ENCODE measurements around the gene B3GAT1.
"Not testable (repeated sequence)": the region's sequence is repeated elsewhere in the genome, so short reads cannot be mapped to it uniquely, and the experiment has no call there.

Gene B3GAT1, protein sequence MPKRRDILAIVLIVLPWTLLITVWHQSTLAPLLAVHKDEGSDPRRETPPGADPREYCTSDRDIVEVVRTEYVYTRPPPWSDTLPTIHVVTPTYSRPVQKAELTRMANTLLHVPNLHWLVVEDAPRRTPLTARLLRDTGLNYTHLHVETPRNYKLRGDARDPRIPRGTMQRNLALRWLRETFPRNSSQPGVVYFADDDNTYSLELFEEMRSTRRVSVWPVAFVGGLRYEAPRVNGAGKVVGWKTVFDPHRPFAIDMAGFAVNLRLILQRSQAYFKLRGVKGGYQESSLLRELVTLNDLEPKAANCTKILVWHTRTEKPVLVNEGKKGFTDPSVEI

DNA sequence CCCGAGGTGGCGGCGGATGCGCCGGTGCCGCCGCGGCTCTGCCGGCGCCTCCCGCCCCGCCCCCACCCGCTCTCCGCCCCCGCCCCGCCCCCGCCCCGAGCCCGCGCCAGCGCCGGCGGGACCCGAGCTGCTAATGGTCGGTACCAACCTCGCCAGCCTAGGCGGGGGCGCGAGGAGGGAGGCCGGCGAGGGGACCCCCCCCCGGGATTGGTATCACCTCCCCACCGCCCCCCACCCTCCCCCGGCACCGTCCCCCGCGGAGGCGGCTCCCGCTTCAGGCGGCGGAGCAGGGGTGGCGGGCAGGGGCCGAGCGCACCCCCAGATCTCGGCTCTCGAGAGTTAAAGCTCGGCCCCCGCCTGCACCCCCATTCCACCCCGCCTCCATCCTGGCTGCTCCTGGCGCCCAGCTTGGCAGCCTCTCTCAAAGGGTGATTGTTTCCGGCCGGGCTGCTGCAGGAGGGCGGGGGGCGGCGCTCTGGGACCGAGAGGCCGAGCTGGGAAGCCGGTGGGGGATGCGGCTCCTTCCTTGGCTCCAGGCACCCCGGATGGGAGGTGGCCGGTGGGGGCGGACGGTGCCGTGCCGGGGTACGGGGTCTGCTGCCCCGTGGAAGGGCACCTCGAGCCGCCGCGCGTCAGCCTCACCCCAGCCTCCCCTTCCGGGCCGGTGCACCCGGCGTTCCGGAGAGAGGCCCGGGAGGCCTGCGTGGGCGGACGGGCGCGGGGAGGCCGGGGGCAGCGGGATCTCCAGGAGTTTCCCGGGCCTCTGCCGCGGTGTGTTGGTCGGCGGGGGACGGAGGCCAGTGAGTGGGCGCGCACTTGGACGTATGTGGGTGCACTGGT is at the start of gene B3GAT1:
Gene B3GAT1 (minus strand): TSS at position 40 of the 840 bp plus-strand sequence. CDS start 24,583 bp downstream, outside the sequence.
- no peak for DNase-seq (ENCODE audit: low read depth)

DNA sequence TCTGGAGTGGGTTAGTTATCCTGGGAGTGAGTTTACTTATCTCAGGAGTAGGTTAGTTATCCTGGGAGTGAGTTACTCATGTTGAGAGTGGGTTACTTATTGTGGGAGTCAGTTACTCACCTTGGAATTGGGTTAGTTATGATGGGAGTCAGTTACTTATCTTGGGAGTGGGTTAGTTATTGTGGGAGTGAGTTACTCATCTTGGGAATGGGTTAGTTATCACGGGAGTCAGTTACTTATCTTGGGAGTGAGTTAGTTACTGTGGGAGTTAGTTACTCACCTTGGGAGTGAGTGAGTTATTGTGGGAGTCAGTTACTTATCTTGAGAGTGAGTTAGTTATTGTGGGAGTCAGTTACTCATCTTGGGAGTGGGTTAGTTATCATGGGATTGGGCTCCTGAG is 49.6 kb upstream of the B3GAT1 start:
- DNase-seq (ENCODE audit: low read depth), result no peak

DNA sequence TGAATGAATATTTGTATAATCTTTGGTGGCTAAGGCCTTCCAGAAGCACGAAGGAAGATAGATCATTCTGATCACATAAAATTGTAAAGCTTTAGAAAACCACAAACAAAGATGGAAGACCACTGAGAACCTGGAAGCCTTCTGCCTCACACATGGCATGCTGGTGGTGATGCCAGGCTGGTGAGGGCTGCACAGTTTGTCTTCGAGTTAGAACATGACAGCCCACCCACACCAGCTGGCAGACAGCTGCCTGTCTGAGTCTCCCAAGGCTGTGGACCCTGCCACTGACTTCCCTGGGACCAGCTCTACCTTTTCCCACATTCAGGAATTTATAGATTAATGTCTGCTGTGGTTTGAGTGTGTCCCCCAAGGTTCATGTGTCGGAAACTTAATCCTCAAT is 48.8 kb upstream of the B3GAT1 start:
- no peak for DNase-seq (ENCODE audit: low read depth)

DNA sequence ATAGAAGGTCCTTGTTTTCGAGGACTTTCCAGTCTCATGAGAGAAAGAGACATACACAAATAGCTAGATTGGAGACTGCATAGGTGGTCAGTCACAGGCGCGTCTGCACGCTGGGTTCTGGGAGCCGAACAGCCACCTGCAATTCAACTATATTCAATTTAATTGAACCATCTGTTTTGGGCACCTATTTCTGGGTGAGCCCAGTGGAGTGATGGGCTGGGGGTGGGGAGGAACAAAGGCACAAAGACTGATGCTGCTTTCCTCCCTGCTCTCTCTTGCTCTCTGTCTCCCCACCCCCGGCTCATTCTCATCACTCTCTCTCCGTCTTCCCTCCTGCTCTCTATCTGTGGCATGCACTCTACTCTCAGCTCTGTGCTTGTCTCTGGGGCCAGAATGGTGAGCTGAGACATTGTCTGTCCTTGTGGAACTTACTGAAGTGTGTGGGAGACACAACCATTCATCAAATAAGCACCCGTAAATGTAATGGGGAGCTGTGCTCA is 48.1 kb upstream of the B3GAT1 start:
- no peak for DNase-seq (ENCODE audit: low read depth)

DNA sequence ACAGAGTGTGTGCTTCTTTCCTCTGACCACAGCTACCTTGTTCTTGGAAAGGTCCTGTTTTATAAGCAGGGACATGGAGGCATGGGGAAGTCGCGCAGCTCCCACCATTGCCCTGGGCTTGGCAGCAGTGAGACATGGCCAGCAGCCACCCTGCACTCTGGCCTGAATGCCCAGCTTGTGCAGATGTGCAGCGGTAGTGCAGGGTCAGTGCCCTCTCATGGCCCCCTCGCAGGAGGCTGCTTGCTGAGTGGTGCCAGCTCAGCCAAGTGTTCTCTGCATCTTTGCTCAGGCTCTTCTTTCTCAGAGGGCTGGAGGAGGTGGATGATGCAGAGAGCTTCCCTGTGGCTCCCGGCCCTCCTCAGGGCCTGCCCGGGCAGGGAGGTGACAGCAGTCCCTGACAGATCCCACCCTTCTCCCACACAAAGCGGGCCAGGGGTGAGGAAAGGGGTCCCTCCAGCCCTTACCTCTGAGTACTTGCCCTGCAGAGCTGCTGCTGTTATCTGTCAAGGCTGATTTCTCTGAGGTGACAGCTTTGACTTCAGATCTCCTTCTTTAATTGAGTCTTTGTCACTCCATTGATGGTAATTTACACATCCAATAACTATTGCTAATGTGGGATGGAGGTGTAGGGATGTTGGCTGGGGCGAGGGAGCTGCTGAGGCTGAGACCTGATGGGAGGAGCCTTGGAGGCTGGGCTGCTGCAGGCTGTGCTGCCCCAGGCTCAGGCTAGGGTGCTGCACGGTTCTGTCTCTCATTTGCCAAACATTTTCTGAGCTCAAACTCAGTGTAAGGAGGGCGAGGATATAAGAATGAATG is 47.4 kb upstream of the B3GAT1 start:
- DNase-seq (ENCODE audit: low read depth), result no peak

DNA sequence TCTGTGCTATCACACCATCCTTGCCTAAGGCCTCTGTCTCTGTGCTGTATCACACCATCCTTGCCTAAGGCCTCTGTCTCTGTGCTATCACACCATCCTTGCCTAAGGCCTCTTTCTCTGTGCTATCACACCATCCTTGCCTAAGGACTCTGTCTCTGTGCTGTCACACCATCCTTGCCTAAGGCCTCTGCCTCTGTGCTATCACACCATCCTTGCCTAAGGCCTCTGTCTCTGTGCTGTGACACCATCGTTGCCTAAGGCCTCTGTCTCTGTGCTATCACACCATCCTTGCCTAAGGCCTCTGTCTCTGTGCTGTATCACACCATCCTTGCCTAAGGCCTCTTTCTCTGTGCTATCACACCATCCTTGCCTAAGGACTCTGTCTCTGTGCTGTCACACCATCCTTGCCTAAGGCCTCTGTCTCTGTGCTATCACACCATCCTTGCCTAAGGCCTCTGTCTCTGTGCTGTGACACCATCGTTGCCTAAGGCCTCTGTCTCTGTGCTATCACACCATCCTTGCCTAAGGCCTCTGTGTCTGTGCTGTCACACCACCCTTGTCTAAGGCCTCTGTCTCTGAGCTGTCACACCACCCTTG is 45.5 kb upstream of the B3GAT1 start:
- DNase-seq (ENCODE audit: low read depth), result not testable (repeated sequence)

DNA sequence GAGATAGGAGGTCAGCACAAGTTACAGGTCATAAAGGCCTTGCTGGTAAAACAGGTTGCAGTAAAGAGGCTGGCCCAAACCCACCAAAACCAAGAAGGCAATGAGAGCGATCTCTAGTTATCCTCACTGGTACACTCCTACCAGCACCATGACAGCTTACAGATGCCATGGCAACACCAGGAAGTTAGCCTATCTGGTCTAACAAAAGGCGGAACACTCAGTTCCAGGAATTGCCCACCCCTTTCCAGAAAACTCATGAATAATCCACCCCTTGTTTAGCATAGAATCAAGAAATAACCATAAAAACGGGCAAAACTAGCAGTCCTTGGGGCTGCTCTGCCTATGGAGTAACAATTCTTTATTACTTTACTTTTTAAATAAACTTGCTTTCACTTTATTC is 43.5 kb upstream of the B3GAT1 start:
- no peak for DNase-seq (ENCODE audit: low read depth)

DNA sequence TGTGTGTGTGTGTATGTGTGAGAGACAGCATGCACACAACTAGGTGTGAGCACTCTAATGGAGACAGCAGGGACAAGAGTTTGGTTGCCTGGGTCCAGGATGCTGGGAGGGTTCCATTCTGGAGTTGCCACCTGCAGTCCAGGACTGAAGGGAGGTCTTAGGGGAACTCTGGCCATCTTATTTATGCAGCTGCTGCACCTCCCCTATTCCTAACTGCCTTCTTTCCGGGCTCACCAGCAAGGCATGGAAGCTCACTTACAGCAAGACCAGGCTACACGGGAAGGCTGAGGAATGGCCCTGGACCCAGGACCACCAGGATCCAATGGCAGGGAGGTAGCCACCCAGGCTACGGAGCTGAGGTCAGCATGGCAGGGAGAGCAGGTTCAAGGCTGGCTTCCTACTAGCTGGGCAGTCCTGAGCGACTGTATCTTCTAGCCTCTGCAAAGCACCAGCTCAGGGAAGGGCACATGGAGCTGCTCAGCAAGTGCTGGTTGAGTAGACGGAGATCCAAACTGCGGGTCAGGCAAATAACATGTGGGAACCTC is 42.2 kb upstream of the B3GAT1 start:
- DNase-seq (ENCODE audit: low read depth), result no peak

DNA sequence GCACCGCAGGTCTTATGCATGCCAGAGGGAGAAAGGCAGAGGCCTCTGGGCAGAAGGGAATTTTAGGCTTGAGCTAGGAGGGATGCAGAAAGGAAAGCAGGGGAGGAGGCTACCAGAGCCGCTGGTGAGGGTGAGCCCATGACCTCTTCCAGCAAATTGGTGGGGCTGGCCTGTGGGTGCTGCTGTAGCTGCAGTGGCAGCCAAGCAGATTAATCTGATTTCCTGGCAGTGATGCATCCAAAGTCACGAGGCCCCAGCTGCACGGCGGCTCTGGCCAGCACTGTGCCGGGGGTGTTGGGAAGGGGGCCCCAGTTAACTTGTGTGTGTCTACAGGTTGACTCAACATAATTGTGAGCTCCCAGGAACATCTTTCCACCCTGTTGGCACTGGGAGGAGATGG is 41.4 kb upstream of the B3GAT1 start:
- no peak for DNase-seq (ENCODE audit: low read depth)

DNA sequence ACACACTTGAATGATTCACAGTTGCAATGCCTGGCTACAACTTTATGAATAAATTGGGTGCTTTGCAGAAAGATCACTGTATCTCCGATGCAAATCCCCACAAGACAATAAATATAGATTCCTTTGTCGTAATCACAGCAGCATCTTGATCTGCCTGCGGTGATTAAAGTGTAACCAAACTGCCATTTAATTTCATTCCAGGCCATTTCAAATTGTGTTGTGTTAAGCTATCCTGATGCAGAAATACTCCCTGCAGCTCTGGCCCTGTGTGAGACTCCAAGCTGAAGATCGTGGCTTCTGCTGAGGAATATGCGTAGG is 40.8 kb upstream of the B3GAT1 start:
- DNase-seq (ENCODE audit: low read depth), result no peak

DNA sequence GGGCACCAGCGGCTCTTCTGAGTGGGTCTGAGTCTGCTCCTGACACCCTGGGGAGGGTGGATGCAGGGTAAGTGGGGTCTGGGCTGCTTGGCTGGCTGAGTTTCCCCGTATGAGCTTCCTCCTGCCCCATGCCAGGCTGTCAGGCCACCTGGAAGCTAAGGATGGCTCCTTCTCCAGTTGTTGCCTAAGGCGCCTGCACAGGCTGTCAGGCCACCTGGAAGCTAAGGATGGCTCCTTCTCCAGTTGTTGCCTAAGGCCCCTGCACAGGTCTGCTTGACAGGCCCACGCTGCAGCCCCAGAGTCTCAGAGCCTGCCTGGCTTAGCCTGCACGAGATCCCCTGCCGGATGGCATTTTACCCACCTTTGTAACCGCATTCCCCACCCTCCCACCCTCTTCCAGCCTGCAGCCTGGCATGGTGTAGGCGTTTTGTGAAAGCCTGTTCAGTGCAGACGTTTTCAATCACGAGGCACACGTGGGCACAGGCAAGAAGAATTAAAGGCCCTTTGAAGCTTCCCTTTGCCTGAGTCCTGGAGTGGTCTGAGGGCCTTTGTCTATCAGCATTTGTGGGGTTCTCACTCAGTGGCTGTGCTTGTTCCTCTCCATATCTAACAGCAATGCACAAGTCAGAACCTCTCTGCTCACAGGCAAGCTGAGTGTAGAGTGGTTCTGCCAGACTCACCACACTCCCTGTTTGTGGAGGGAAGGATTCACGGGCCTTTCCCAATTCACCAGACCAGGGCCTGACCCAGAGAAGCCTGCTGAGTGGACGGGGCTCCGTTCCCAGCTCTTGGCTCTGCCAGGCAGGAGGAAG is 40.2 kb upstream of the B3GAT1 start:
- DNase-seq (ENCODE audit: low read depth), result no peak

DNA sequence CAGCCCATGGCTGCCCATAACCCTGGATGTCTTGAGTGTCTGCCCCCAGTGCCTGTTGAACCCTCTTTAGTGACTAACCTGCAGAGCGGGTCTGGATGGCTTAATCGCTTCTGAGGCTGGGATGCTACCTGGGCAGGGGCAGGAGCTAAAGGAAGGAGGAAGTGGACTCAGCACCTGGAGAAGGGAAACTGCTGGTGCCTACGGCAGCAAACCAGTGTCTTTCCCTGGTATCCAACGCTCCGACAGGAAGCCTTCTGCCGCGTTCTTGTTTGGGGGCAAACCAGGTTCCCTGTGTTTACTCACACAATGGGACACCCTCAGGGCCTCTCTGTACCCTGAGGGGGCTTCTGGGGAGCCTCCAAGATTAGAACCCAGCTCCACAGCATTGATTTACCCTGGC is 38.1 kb upstream of the B3GAT1 start:
- DNase-seq (ENCODE audit: low read depth), result no peak

DNA sequence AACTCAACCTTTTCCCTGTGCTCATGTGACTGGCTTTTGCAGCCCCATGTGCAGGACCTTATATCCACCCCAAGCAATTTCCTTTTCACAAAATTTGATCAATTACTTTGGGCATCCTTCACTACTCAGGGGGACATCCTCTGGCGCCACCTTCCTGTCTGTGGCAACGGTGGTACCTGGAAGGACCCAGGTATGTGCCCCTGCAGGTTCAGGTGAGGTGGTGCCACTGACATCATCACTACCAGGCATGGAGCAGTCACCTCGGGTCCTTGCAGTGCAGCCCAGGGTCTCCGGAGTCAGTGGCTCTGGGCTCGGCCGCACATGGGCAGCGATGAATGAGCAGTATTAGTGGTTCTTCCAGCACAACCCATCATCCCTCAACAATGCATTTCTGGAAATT is 37.7 kb upstream of the B3GAT1 start:
- no peak for DNase-seq (ENCODE audit: low read depth)

DNA sequence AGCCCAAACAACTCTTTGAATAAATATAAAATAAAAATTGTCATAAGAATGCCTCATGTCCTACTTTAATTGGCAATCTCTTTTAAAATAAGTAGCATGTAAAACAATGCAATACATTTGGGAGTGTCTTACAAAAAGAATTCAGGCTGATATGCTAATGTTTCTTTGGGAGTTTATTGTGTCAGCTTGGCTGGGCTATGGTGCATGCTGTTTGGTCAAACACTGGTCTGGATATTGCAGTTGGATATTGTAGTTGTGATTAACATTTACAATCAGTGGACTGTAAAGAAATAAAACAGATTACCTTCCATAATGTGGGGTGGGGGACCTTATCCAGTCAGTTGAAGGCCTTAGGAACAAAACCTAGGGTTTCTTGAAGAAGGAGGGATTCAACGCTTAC is 37.0 kb upstream of the B3GAT1 start:
- no peak for DNase-seq (ENCODE audit: low read depth)

DNA sequence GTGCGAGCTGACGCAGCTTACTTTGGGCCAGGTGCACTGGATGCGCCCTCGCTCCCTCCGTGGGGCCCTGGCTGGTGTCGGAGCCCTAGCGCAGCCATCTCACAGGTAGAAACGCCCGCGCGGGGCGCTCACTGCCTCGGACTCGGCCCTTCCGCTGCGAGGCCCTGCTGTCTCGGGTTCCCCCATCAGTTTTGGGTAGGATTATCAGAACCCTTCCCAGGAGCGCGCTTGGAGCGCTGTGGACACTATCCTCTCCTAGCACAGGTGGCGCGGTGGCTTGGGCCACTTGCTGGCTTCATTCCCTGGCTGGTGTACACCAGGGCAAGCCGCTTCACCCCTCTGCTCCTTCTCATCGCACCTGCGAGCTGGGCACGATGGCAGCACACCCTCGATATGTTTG is 35.7 kb upstream of the B3GAT1 start:
- DNase-seq (ENCODE audit: low read depth), result no peak

DNA sequence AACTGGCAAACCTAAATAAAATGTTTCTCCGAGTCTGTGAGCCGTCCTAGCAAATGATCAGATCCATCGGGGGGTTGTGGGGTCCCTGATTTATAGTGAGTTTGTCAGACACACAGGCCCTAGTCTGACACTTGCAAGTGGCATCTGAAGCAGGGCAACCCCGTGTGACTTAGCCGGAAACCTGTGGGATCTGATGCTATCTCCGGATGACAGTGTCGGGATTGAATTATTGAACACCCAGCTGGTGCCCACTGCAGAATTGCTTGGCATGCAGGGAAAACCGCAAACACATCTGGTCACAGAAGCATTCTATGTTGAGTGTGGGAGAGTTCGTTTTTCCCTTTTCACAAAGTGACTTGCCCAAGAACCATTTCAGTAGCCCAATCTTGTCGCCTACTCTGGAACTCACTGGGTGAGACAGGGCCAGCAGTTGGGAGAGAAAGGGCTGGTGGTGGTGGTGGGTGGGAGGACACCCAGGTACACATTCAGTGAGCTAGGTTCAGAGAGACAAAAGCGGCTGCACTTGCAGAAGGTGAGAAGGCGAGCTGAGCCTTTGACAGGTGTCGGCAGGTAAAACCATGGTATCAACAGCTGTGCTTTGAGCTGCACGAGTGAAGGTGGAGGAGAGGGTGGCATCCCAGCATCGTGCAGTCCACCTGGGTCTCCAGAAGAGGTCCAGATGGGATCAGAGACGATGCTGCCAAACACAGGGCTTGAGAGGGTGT is 33.7 kb upstream of the B3GAT1 start:
- DNase-seq (ENCODE audit: low read depth), result no peak

DNA sequence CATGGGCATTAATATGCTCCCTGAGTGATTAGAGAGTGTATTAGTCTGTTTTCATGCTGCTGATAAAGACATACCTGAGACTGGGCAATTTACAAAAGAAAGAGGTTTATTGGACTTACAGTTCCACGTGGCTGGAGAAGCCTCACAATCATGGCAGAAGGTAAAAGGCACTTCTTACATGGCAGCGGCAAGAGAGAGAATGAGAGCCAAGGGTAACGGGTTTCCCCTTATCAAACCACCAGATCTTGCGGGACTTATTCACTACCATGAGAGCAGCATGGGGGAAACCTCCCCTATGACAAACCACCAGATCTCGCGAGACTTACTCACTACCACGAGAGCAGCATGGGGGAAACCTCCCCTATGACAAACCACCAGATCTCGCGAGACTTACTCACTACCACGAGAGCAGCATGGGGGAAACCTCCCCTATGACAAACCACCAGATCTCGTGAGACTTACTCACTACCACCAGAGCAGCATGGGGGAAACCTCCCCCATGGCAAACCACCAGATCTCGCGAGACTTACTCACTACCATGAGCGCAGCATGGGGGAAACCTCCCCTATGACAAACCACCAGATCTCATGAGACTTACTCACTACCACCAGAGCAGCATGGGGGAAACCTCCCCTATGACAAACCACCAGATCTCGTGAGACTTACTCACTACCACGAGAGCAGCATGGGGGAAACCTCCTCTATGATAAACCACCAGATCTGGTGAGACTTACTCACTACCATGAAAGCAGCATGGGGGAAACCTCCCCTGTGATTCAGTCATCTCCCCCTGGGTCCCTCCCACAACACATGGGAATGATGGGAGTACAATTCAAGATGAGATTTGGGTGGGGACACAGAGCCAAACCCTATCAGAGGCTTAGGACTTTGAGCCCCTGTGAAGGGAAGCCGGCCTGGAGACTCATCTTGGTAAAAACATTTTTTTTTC is 32.4 kb upstream of the B3GAT1 start:
- not testable (repeated sequence) for DNase-seq (ENCODE audit: low read depth)

DNA sequence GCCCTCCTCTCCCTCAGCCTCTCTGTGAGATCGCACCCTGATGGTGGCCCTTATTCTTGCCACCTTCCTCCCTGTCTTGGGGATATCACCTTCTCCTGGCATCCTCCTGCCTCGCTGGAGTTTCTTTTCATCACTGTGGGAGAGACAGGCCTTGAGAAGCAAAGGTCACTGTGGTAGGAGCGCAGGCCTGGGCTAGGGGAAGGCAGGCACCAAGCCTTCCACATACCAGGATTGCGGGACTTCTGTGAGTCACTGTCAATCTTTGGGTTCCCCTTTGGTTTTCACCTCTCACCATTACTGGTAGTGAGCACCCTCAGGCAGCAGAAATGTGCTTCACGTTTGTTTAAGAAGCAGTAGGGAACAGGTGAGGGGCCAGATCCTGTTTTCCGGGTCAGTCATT is 31.2 kb upstream of the B3GAT1 start:
- no peak for DNase-seq (ENCODE audit: low read depth)

DNA sequence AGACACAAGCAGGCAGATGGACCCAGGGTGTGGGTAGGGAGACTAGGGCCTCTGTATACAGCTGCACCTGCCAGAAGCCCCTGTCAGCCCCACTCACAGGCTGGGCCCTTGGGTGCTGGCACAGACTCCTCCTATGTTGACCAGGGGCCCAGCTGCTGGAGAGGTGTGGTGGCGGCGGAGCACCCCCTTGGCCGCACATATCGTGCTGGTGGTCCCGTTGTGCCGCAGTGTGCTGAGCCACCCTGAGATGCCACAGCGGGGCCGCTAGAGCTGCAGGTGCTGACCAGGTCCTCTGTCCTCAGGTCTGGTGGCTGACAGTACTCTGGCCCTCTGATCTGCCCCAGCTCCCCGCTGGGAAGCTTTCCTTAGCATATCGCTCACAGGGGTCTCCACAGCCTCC is 30.2 kb upstream of the B3GAT1 start:
- no peak for DNase-seq (ENCODE audit: low read depth)

Measured in fibroblast of the conjunctiva (primary cell).